Sigmoid colon (tissue), 7 donors: ENCODE data around the gene TBC1D1. TPM values are rescaled to one million over a fixed set of nuclear protein-coding genes. Genes with fewer than 3 reads are reported as not detected.
A peak's percentile ranks its signal among the peaks of the same experiment; 100 is the strongest.

Experiments used
- DNase-seq: peaks from one replicate; pipeline ENCODE4 v3.0.0-alpha.2; 2019
- H3K27ac ChIP-seq, 4 donors: fragments of 200-600 bp; sonication (generic); one replicate each; pipeline ENCODE4 v1.5.1; 2016 to 2019; ENCODE audit warnings: mild to moderate bottlenecking in 1 of 4
- H3K27me3 ChIP-seq, 3 donors: fragments of 200-600 bp; sonication (generic); one replicate each; pipeline ENCODE4 v1.5.1; 2019; ENCODE audit warnings: mild to moderate bottlenecking in 1 of 3
- H3K36me3 ChIP-seq, 4 donors: fragments of 200-600 bp; sonication (generic); one replicate each; pipeline ENCODE4 v1.5.1; 2016 to 2019
- H3K4me1 ChIP-seq, 4 donors: fragments of 200-600 bp; sonication (generic); one replicate each; pipeline ENCODE4 v1.5.1; 2017 to 2019
- H3K4me3 ChIP-seq, 4 donors: fragments of 200-600 bp; sonication (generic); one replicate each; pipeline ENCODE4 v1.5.1; 2017 to 2019; ENCODE audit warnings: mild to moderate bottlenecking in 2 of 4, moderate library complexity in 1 of 4
- H3K9me3 ChIP-seq, 4 donors: fragments of 200-600 bp in 3 of 4; sonication (generic) in 3 of 4; one replicate each; pipeline versions ENCODE4 v1.5.1 to v1.6.1; 2013 to 2019
- EP300 ChIP-seq, 4 donors: sonication (generic); formaldehyde crosslinking; IDR thresholded peaks; one replicate each; pipeline ENCODE4 v1.6.1; 2017; ENCODE audit warnings: antibody characterized with exemption in 4 of 4
- POLR2A ChIP-seq, 2 donors: fragments of 450-650 bp; IDR thresholded peaks; one replicate each; pipeline ENCODE4 v1.6.1; 2016; ENCODE audit warnings: antibody characterized with exemption in 2 of 2, mild to moderate bottlenecking in 2 of 2, moderate library complexity in 2 of 2
- POLR2AphosphoS5 ChIP-seq, 4 donors: sonication (generic); formaldehyde crosslinking; IDR thresholded peaks; one replicate each; pipeline ENCODE4 v1.6.1; 2017; ENCODE audit warnings: antibody characterized with exemption in 4 of 4
- WGBS, 2 donors: extraction: QIAGEN DNeasy Blood & Tissue Kit; methylation state at CpG; one replicate each; pipeline ENCODE4 v1.1.7; 2013; 5-methylcytosine and 5-hydroxymethylcytosine counted together
- intact Hi-C: fragments of 100-400 bp; cut with DNase I; formaldehyde crosslinking; loops from one replicate; pipeline ENCODE4 v1.15.1; 2023
- polyA plus RNA-seq, 3 donors: library from polyadenylated mRNA; stranded (reverse); fragments of 200-250 nt; gene quantifications; one replicate each; pipeline ENCODE4 v1.2.3, GENCODE V29; 2013
- total RNA-seq, 4 donors: library from RNA; depleted of rRNA; stranded (reverse); fragments of >200 nt; gene quantifications; one replicate each; pipeline ENCODE4 v1.1.0, GENCODE V29; 2016
- TF ChIP-seq, protein P1 (sequence below), 4 experiments: fragments of 450-650 bp in 3 of 4; fragments of 200-600 bp in 1 of 4; IDR thresholded peaks; one replicate each; pipeline ENCODE4 v1.5.1; 2016 to 2019; ENCODE audit warnings: antibody characterized with exemption in 4 of 4, mild to moderate bottlenecking in 3 of 4, moderate library complexity in 2 of 4
- donor health status: healthy with polysubstance abuse.
- donor health status: Bipolar disorder and iron deficiency.
- donor health status: healthy.

Gene TBC1D1
- total and polyA plus RNA-seq, 7 donors = 31.2 to 450 (median 253) TPM

DNA sequence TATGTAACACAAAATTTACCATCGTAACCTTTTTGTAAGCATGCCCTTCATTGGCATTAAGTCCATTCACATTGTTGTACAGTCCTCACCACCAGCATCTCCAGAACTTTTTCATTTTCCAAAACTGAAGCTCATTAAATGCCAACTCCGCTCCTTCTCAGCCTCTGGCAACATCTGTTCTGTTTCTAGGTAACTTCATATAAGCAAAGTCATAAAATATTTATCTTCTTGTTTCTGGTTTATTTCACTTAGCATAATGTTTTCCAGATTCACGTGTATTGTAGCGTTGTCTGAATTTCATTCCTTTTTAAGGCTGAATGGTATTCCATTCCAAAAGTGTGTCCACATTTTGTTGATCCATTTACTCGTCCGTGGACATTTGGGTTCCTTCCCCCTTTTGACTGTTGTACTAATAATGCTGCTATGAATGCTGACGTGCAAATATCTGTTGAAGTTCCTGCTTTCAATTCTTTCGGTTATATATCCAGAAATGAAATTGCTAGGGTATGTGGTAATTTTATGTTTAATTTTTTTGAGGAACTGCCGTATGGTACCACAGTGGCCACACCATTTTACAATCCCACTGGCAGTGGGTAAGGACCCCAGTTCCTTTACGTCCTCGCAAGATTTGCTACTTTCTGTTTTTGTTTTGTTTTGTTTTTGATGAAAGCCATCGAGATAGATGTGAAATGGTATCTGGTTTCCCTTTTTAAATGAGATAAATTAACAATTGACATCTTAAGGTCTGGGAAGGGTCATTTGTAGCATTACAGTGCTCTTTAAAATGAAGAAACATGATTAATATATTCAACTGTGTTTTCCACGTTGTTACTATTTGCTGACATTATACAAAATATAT is 132.7 kb downstream of the TBC1D1 start:
- WGBS, 2 donors = 68 to 84% methylated on average over 13 of the region's 13 CpGs
- H3K4me3 ChIP-seq = peak overlapping the region in 3 of 4 donors; percentile 15 to 30 (median 18)

DNA sequence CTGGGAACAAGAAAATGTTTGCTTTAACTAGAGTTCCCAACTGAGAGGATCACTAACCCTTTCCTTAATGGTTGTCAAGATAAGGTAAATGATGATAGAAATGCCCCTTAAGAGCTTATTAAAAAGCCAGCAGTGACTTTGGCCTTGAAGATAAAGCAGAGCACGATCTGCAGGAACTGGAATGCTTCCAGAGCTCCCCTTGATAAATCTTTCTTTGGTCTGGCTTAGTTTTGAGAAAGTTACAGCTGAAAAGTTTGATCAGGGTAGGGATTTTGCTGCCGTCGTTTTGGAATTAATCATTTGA is 133.3 kb downstream of the TBC1D1 start:
- peaks cover 0 to 71% (median 50%) of the 10 kb centered on the region in 4 donors for H3K4me1 ChIP-seq
- WGBS, 2 donors = 39 to 49% methylated on average over 3 of the region's 3 CpGs
- peak overlapping the region; percentile 73 to 88 (median 80) for H3K27ac ChIP-seq
- TF ChIP-seq, protein P1, sequence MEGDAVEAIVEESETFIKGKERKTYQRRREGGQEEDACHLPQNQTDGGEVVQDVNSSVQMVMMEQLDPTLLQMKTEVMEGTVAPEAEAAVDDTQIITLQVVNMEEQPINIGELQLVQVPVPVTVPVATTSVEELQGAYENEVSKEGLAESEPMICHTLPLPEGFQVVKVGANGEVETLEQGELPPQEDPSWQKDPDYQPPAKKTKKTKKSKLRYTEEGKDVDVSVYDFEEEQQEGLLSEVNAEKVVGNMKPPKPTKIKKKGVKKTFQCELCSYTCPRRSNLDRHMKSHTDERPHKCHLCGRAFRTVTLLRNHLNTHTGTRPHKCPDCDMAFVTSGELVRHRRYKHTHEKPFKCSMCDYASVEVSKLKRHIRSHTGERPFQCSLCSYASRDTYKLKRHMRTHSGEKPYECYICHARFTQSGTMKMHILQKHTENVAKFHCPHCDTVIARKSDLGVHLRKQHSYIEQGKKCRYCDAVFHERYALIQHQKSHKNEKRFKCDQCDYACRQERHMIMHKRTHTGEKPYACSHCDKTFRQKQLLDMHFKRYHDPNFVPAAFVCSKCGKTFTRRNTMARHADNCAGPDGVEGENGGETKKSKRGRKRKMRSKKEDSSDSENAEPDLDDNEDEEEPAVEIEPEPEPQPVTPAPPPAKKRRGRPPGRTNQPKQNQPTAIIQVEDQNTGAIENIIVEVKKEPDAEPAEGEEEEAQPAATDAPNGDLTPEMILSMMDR (IDR thresholded peaks at IDR 0.05) = no peak
- TF ChIP-seq POLR2A (IDR thresholded peaks at IDR 0.05) = no peak
- TF ChIP-seq POLR2AphosphoS5 (IDR thresholded peaks at IDR 0.05) = peak in 3 of 4 donors; percentile 5 to 59 (median 31)
- TF ChIP-seq EP300 (IDR thresholded peaks at IDR 0.05) = peak in 1 of 4 donors; percentile 19
- no peaks in the 10 kb centered on the region for H3K27me3 ChIP-seq
- intact Hi-C loops = loop anchor here (2.0 to 5.0 kb wide), 2 partner anchors 133 to 147 kb away; partner anchors contain the start of gene TBC1D1
- H3K36me3 ChIP-seq = peaks cover 4 to 46% (median 23%) of the 10 kb centered on the region in 4 donors
- H3K9me3 ChIP-seq = no peaks in the 10 kb centered on the region
- no peak for DNase-seq
- peak overlapping the region in 2 of 4 donors; percentile 18 to 30 for H3K4me3 ChIP-seq

More for the DNA sequence above, 132.7 kb downstream of the TBC1D1 start:
- DNase-seq = no peak
- Histone ChIP-seq H3K27me3 (no peaks in the 10 kb centered on the region), H3K27ac (peak overlapping the region; percentile 73 to 88 (median 80)), H3K9me3 (no peaks in the 10 kb centered on the region), H3K4me1 (peaks cover 0 to 71% (median 45%) of the 10 kb centered on the region in 4 donors), H3K36me3 (peaks cover 4 to 40% (median 20%) of the 10 kb centered on the region in 4 donors)
- TF ChIP-seq POLR2AphosphoS5 (IDR thresholded peaks at IDR 0.05) (peak; percentile 86 to 98 (median 94)), POLR2A (IDR thresholded peaks at IDR 0.05) (no peak), EP300 (IDR thresholded peaks at IDR 0.05) (peak; percentile 60 to 96 (median 82))
- TF ChIP-seq, protein P1 (IDR thresholded peaks at IDR 0.05) = no peak
- intact Hi-C loops = loop anchor here (2.0 to 5.0 kb wide), 2 partner anchors 133 to 146 kb away; partner anchors contain the start of gene TBC1D1

- Histone ChIP-seq H3K4me1 (peaks cover 0 to 77% (median 64%) of the 10 kb centered on the region in 4 donors), H3K27ac (peak overlapping the region; percentile 73 to 88 (median 80)), H3K27me3 (no peaks in the 10 kb centered on the region), H3K36me3 (peaks cover 4 to 56% (median 28%) of the 10 kb centered on the region in 4 donors), H3K9me3 (no peaks in the 10 kb centered on the region), H3K4me3 (no peak overlapping the region)
- TF ChIP-seq, protein P1 (IDR thresholded peaks at IDR 0.05) = no peak
- TF ChIP-seq EP300 (IDR thresholded peaks at IDR 0.05) (no peak), POLR2A (IDR thresholded peaks at IDR 0.05) (no peak), POLR2AphosphoS5 (IDR thresholded peaks at IDR 0.05) (no peak)
- WGBS, 2 donors = 95 to 96% methylated on average over 7 of the region's 7 CpGs
- DNase-seq = no peak
- intact Hi-C loops = loop anchor here (2.0 kb wide), 1 partner anchor 135 kb away; the partner anchor contains the start of gene TBC1D1
Measured at GRCh38 chr4:38025665-38026064, 134.8 kb downstream of the TBC1D1 start.

GRCh38 chr4:38026158-38026740 is 135.4 kb downstream of the TBC1D1 start:
- TF ChIP-seq POLR2AphosphoS5 (IDR thresholded peaks at IDR 0.05) (peak in 2 of 4 donors; percentile 30 to 56), POLR2A (IDR thresholded peaks at IDR 0.05) (no peak), EP300 (IDR thresholded peaks at IDR 0.05) (peak in 2 of 4 donors; percentile 28 to 44)
- TF ChIP-seq, protein P1 (IDR thresholded peaks at IDR 0.05) = no peak
- no peaks in the 10 kb centered on the region for H3K27me3 ChIP-seq
- H3K9me3 ChIP-seq = no peaks in the 10 kb centered on the region
- H3K4me3 ChIP-seq = no peak overlapping the region
- H3K36me3 ChIP-seq = peaks cover 4 to 56% (median 23%) of the 10 kb centered on the region in 4 donors
- intact Hi-C loops = no loop called here
- H3K4me1 ChIP-seq = peaks cover 0 to 79% (median 67%) of the 10 kb centered on the region in 4 donors
- WGBS, 2 donors = 88 to 90% methylated on average over 6 of the region's 6 CpGs
- DNase-seq = peak; percentile 91
- H3K27ac ChIP-seq = peak overlapping the region; percentile 73 to 88 (median 80)
